Neutrophil (primary cell): ENCODE measurements around the gene TSHB.

Experiments used
- H3K27ac ChIP-seq: fragments of 200-600 bp; sonication (generic); 2 replicates; pipeline ENCODE4 v1.5.1; 2016; ENCODE audit warnings: mild to moderate bottlenecking, moderate library complexity
- H3K27me3 ChIP-seq: fragments of 200-600 bp; sonication (generic); 2 replicates; pipeline ENCODE4 v1.6.0; 2016; ENCODE audit warnings: mild to moderate bottlenecking
- H3K36me3 ChIP-seq: fragments of 200-600 bp; sonication (generic); 2 replicates; pipeline ENCODE4 v1.5.1; 2017
- H3K4me1 ChIP-seq, 2 experiments: fragments of 200-600 bp in 1 of 2; sonication (generic) in 1 of 2; 1 replicate in 1 of 2; 2 replicates in 1 of 2; pipeline versions ENCODE4 v1.5.1 to v1.6.1; 2013 to 2016; ENCODE audit warnings: low read depth in 1 of 2, low read length in 1 of 2, mild to moderate bottlenecking in 1 of 2, moderate library complexity in 1 of 2; ENCODE audit not compliant: control insufficient read depth in 1 of 2, insufficient read depth in 1 of 2
- H3K4me3 ChIP-seq, 2 experiments: fragments of 200-600 bp in 1 of 2; sonication (generic) in 1 of 2; 1 replicate in 1 of 2; 2 replicates in 1 of 2; pipeline ENCODE4 v1.5.1; 2013 to 2016; ENCODE audit warnings: low read depth in 1 of 2, low read length in 1 of 2, mild to moderate bottlenecking in 1 of 2, moderate library complexity in 1 of 2
- H3K9me3 ChIP-seq: fragments of 200-600 bp; sonication (generic); 2 replicates; pipeline ENCODE4 v1.5.1; 2016
- CTCF ChIP-seq: fragments of 200-600 bp; sonication (generic); IDR thresholded peaks from 2 replicates; pipeline ENCODE4 v1.5.1; 2016; ENCODE audit warnings: antibody characterized with exemption

The TSHB gene

GRCh38 chr1:115064461-115064860 lies 34.8 kb downstream of the TSHB start:
- Histone ChIP-seq H3K9me3 (no peaks in the 10 kb centered on the region), H3K4me1 (peaks cover 9 to 10% of the 10 kb centered on the region in 2 experiments), H3K4me3 (no peak overlapping the region), H3K27me3 (no peaks in the 10 kb centered on the region), H3K36me3 (peaks cover 58% of the 10 kb centered on the region), H3K27ac (no peak overlapping the region)
- no peak for TF ChIP-seq CTCF

- TF ChIP-seq CTCF: no peak
- Histone ChIP-seq H3K9me3 (no peaks in the 10 kb centered on the region), H3K4me3 (no peak overlapping the region), H3K27ac (no peak overlapping the region), H3K27me3 (no peaks in the 10 kb centered on the region), H3K4me1 (peaks cover 9 to 10% of the 10 kb centered on the region in 2 experiments), H3K36me3 (peaks cover 58% of the 10 kb centered on the region)
Observed at GRCh38 chr1:115065021-115065420, 35.4 kb downstream of the TSHB start.

GRCh38 chr1:115067161-115067859 lies 37.7 kb downstream of the TSHB start:
- Histone ChIP-seq H3K27ac (peak overlapping the region; percentile 18), H3K4me3 (no peak overlapping the region), H3K4me1 (peaks cover 9 to 10% of the 10 kb centered on the region in 2 experiments), H3K9me3 (no peaks in the 10 kb centered on the region), H3K27me3 (no peaks in the 10 kb centered on the region), H3K36me3 (peaks cover 69% of the 10 kb centered on the region)
- no peak for TF ChIP-seq CTCF

GRCh38 chr1:115068826-115069585 lies 39.4 kb downstream of the TSHB start:
- Histone ChIP-seq H3K27me3 (no peaks in the 10 kb centered on the region), H3K9me3 (no peaks in the 10 kb centered on the region), H3K27ac (no peak overlapping the region), H3K4me3 (no peak overlapping the region), H3K4me1 (peaks cover 0 to 2% of the 10 kb centered on the region in 2 experiments), H3K36me3 (peaks cover 80% of the 10 kb centered on the region)
- TF ChIP-seq CTCF: no peak

GRCh38 chr1:115069659-115070308 lies 40.2 kb downstream of the TSHB start:
- H3K27me3 ChIP-seq: no peaks in the 10 kb centered on the region
- H3K36me3 ChIP-seq: peaks cover 76% of the 10 kb centered on the region
- no peak overlapping the region for H3K27ac ChIP-seq
- TF ChIP-seq CTCF: no peak
- no peaks in the 10 kb centered on the region for H3K9me3 ChIP-seq
- no peak overlapping the region for H3K4me3 ChIP-seq
- H3K4me1 ChIP-seq: peaks cover 0 to 6% of the 10 kb centered on the region in 2 experiments
